Measurements from ENCODE around the gene PLEKHA6.
"Not testable (repeated sequence)": the region's sequence is repeated elsewhere in the genome, so short reads cannot be mapped to it uniquely, and the experiment has no call there.

The PLEKHA6 gene

DNA sequence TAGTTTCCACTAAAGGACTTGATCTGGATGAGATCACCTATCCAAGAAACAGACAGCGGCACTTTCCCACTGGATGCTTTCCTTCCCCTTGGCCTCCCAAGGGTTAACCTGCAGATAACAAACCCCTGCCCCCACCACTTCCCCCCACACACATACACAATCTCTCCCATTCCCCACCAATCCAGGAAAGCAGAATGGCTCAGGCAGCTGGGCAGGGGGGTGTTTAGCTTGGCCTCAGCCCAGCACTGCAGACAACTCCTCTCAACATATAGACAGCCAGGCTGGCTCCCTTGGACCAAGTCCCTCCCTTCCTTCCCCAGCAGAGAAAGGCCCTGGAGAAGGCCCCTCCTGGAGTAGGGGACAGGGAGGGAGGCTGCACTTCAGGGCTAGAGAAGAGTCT, 24.6 kb downstream of the PLEKHA6 start:
- no peak for DNase-seq

DNA sequence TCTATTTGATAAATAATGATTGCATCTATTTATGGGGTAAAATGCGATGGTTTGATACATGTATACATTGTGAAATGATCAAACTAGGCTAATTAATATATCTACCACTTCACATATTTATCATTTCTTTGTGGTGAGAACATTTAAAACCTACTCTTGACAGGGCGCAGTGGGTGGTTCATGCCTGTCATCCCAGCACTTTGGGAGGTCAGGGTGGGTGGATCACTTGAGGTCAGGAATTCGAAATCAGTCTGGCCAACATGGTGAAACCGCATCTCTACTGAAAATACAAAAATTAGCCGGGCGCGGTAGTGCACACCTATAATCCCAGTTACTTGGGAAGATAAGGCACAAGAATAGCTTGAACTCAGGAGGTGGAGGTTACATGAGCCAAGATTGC, 25.3 kb downstream of the PLEKHA6 start:
- no peak for DNase-seq

DNA sequence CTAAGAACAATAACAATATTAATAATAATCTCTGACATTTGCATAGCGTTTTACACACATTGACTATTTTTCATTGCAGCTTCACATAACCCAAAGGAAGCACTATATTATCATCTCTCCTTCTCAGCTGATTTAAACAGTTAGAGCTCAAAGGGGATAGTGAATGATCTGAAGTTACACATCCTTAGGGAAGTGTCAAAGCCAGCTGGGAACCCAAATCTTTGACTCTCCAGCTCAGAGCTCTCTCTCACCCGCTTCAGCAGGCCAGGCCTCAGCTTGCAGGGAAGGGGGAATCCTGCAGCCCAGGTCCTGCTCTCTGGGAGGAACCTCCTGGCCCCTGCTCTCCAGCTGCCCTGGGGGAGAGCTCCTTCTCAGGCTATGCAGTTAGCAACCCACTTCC, 26.3 kb downstream of the PLEKHA6 start:
- DNase-seq: no peak

DNA sequence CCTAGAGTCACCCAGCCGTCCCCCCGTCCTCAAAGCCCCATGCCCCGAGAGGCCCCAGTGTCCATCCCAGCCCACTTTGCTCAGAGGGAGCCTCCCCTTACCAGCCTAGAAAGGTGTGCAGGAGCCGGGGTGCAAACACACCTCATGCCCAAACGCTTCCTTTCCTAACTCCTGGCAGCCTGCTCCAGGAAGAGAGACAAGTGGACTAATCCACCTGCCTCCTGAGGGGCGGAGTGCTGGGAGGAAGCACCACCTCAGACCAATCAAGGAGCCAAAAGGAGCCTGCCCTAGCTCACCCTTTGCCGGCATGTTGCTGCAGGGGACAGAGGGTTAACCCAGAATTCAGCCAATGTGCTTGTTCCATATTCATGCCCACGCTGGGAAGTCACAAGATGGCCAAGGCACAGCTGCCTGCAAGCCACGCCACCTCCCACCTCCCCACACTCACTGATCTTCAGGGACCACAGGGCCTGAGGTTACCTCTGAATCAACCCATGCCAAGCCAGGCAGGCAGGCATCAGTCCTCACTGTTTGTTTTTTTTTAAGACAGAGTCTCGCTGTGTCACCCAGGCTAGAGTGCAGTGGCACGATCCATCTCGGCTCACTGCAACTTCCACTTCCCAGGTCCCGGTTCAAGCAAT, 27.8 kb downstream of the PLEKHA6 start:
- DNase-seq: no peak

DNA sequence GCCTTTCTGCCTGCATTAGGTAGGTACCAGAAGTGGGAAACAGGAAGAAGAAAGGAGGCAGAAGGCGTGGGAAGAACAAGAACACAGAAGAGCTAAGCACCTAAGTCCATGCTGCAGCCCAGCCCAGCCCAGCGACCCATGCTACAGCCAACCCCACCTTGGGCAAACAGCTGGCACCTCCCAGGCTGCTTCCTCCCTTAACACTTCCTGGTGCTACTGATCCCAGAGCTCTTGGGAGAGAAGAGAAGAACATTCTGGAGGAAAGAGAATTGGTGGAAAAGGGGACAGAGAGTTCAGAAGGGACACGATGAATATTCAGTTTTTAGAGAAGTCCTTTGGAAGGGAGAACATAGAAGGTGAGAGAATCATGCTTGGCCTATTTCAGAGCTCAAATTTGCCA, 28.5 kb downstream of the PLEKHA6 start:
- DNase-seq: no peak

DNA sequence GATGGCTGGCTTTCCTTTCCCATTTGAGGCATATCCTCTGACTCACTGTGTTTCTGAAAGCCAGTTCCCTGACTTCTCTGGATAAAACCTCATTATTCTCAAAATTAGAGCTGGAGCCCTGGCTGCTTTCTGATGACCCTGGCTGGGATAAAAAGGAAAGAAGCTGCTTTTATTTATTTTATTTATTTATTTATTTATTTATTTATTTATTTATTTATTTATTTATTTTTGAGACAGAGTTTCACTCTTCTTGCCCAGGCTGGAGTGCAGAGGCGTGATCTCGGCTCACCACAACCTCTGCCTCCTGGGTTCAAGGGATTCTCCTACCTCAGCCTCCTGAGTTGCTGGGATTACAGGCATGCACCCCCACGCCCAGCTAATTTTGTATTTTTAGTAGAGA, 31.9 kb downstream of the PLEKHA6 start:
- DNase-seq: not testable (repeated sequence)

DNA sequence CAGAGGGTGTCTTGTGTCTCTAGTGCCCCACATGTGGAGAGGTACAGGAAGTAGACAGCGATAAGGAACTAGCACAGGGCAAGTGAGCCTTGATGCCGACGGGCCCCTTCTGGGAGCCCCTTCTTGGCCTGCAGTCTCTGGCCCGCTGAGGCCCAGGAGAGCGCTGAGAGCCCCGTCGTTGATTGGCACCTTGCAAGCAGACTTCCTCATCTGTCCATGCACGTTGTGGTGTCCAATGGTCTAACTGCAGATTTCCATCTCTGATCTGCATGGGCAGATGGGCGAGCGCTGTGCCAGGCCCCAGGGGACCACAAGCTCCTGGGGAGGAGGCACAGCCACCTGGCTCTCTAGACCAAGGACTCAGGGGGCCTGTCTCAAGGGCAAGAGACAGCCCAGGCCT, 32.4 kb downstream of the PLEKHA6 start:
- DNase-seq: no peak

DNA sequence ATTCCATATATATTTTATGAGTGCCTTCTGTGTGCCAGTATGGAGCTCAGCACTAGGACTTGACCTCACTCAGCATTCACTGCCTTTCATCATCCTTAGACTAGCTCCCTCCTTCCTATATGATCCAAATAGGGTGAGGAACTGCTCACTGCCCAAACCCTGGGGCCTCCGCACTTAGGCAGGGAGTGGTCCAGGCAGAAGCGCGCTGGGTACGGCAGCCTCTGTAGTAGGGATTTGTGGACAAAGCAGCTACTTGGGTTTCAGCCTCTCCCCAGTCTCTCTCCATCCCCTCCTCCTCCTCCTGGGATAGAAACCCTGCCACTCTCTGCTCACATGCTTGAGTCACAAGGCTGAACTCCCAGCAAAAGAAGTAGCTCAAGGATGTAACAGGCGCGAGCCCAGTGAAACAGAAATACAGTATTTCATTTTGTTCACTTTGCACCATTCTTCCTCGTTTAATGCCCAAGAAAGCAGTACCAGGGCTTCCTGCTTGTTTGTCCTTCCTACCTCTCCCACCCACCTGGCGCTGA, 32.9 kb downstream of the PLEKHA6 start:
- DNase-seq: no peak

DNA sequence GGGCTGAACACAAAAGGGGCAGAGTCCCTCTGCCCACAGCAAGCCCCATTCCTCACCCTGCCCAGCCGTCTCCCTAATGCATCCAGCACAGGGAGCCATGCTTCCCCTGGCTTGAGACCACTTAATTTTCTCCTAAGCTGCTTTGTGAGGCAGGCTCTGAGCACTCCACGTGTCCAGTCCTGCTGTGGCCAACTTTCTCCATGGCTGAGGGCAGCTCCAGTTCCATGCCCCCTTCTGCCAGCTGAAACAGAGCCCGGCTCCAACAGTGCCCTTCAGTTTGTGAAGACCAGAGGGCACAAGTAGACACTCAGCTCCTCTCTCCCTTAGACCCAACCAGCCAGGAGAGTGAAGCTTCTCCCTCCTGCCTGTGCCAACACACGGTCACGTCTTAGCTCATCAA, 33.8 kb downstream of the PLEKHA6 start:
- no peak for DNase-seq

DNA sequence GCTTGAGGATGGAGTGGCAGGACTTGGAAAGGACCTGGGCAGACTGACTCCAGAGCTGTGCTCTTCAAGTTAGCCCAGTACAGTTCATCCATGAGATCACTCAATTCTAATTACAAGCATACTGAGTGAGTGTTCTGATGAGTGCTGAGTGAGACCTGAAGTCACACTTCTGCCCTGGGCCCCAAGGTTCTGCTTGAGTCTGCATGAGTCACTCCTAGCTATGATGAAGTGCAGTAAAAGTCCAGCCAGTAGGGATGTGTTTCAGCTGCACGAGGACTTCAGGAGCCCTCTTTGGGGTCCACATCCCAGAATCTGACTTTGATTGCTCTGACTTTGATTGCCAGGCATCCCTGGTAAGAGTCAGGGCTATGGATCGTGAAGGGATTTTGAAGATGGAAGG, 35.8 kb downstream of the PLEKHA6 start:
- DNase-seq: no peak

DNA sequence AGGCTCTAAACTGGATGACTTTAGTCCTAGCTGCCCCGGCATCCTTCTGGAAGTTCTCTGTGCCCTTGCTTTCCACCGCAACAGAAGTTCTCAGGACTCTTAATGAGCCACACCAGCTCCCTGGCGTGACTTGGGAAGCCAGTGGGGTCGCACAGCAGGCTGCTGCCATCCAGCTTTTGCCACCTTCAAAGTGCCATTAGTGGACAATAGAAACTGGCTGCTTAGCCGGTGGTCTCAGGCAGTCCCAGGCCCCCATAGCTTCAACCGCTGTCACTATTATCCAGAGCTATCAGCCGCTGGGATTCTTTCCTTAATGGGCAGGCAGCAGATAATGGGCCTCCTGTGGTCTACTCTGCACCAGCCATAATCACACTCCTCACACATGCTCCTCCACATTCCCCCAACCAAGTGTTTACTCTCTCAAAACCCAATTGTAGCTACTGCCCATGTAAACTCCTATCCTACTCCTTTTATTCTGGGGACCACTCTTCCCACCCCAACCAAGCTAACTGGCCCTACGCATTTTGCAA, 37.3 kb downstream of the PLEKHA6 start:
- DNase-seq: no peak

DNA sequence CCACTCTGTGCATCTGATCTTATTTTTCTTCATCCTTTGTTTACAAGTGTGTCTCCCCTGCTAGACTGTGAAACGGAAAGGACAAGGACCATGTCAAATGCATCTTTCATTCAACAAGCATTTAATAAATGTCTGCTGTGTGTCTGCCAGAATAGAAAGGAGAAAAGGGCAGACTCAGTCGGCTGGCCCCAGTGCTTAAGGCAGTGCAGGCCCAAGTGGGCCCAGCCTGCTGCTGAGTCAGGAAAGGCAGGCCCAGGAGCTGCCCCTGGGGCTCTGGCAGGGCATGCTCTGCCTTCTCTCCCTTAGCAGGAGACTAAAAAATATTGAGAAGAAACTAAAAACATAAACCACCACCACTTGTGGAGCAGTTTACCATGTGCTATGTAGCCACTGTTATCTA, 38.1 kb downstream of the PLEKHA6 start:
- DNase-seq: no peak

DNA sequence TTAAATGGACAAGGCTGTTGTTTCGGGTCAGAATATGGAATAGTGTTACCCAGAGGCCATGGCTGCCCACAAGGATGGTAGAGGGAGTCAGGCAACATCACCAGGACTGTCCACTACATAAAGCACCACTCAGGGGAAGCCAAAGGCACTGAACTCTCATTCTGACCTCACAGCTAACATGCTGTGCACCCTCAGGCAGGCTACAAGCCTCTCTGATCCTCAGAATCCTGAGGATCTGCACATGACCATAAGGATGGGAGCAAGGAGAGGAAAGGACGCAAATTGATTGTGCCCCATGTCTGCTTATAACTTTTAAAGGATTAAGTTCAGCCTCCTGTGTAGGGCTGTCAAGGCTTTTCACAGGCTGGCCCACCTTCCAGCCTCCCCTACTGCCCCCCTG, 38.7 kb downstream of the PLEKHA6 start:
- DNase-seq: no peak

DNA sequence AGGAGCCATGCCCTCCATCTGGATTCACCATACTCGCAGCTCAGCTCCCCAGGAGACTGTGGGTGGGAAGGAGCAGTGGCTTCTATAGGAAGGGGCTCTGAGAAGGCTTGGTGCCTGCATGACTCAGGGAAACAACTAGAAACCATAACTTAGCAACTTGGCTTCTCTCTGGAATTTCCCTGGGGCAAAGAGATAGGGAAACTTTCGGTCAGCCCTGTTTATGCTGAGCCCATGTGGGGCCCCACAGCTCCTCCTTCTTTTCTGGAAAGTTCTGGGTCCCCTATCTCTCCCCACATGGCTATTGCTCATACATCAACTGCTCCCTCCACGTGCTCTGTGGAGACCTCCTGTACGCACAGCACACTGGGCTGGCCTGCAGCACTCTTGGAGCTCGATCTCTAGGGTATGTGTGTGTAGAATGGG, 39.3 kb downstream of the PLEKHA6 start:
- DNase-seq: no peak

DNA sequence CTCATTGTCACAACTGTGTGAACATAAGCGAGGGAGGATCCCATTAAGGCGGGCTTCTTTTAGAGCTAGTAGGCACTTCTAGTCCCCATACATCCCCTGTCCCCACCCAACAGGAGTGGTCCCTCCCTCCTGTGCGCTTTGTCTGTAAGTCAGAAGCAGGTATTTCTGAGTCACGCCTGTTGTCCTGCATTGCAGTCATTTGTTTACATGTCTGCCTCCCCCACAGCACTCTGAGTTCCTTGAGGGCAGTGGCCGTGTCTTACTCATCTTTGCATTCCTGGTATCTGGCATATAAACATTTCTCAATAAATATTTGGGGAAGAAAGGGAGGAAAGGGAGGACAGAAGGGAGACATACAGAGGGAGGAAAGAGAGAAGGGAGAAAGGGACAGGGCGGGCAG, 40.3 kb downstream of the PLEKHA6 start:
- no peak for DNase-seq

DNA sequence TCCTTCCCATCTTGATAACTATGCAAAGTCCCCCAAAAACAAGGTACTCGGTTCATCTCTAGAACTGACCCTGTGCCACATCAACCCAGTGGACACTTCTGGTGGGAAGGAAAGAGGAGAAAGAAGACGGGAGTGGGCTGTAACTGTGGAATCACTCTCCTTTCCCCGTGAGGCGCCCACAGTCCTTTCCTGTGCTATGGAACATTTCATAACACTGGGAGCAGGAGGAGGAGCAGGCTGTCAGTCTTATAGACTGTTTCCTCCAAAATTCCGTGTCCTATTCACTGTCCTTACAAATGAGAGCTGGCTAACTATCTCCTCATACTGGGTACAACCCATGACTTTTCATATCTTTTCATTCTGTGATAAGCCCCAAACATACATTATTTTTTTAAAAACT, 40.7 kb downstream of the PLEKHA6 start:
- DNase-seq: no peak

DNA sequence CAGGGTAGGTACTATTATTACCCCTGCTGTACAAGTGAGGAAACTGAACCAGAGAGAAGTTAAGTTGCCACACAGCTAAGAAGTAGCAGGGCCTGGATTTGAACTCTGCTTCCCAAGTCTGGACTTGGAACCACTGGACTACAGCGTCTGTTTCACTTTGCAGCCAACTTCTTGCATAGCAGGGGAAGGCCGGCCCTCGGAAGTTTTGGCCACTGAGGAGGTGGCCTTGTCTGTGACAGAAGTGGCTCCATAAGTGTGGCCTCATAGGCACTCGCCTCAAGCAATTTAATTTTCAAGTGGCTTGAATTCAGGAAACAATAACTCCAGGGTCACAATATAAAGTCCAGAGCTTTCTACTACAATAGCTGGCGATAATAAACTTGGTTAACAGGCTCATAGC, 41.4 kb downstream of the PLEKHA6 start:
- no peak for DNase-seq

DNA sequence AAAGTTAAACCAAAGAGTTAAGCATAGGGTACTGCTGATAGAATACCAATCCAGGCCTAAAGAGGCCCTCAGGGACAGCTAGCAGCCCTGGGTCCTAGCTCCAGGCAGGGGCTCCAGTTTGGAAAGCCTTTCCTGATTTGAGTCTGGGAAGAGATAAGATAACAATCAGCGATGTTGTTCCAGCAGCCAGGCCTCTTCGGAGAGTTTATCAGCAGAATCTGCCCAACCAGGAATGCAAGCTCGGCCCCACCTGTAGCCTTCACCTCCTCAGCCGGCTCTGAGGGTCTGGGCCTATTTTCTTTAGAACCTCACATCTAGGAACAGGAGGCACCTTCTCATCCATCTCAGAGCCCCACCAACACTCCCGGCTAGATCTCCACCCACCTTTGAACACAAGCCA, 42.6 kb downstream of the PLEKHA6 start:
- DNase-seq: no peak

DNA sequence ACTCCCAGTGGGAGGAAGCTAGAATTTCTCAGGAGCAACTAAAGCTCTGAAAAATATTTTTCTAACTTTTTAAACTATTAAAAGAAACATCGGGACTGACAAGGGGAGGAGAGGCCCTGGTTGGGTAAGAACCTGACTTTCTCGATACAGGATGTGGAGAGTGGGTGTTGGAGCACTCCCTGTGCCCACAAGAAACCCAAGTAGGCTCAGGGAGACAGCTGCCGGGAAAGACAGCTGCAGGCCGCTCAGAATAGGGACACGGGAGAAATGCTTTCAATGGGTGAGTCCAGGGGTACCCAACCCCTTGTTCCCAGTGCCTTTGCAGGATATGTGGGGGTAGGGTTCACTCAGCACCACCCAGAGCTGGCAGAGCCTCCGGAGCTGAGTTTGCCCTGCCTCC, 43.6 kb downstream of the PLEKHA6 start:
- DNase-seq: no peak

DNA sequence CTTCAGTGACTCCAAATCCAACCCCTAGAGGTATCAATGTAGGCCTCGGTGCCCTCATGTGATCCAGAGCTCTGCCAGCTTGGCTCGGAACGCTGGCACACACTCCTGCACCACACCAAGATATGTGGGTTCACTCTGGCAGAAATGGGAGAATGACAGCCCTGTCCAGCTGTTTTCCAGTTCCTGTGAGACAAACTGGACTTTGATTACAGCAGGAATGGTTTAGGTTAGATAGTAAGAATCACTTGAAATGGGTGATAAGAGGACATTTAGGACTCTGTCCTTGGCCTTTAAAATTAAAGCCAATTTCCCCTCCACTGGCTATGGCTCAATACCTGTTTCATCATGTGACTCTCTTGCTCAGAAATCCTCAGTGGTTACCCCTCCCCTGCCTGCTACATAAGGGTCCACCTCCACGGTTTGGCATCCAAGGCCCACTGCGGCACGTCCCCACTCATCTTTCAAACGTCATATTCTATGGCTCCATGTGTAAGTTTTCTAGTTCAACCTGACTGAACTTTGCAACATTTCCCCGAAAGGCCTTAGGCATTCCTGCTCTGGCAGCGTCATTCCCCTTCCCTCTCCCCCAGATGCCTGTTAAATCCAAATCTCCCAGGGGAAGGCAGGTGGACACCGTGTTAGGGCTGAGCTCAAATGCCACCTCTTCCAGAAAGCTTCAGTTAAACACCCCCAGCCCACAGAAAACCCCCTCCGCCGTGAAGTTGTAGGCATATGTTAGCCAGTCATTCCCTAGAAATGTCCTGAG, 44.7 kb downstream of the PLEKHA6 start:
- DNase-seq: no peak

DNA sequence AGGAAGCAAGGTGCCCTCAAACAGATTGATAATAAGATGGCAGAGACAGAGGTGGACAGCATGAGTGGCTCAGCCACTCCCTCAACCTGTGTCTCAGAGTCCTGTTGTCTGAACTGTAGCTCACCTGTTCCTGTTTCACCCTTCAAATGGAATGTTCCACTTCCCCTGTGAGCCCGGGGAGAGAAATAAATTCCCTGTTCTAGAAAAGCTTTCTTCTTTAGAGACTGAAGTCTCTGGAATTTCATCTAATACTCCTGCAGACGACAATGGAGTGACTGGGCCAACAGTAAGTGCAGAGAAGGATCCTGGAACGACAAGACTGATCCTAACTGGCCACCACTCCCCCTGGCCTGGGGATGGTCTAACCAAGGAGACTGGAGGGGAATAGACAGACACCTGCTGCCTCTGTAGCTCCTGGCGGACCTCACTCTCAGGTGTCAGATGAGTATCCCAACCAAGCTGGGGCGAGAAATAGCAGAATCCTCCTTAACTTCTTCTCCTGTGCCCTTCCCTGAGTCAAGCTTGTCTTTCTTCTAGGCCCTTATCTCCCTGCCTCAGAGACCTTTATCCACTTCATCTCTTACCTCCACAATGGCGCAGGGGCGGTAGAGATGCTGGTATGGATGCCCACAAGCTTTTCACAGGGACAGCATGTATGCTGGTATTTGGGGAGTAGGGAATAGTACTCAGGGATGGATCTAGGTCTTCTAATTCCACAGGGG, 45.4 kb downstream of the PLEKHA6 start:
- DNase-seq: no peak

DNA sequence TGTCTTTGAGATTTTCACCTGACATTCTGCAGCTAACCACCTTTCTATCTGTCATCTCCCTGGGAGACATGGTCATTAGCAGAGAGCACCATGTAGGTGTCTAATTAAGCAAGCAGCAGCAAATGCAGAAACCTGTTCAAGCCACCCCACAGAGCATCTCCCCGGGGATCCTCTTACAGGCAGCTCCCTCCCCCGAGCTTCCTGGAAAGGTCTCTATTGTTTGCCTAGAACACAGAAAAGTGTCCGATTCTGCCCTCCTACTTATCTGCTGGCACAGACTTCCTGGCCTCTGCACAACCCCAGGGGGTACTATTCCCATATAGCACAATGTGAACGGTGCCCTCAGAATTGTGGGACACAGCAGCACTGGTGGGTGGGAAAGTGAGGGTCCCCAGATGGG, 46.1 kb downstream of the PLEKHA6 start:
- no peak for DNase-seq

DNA sequence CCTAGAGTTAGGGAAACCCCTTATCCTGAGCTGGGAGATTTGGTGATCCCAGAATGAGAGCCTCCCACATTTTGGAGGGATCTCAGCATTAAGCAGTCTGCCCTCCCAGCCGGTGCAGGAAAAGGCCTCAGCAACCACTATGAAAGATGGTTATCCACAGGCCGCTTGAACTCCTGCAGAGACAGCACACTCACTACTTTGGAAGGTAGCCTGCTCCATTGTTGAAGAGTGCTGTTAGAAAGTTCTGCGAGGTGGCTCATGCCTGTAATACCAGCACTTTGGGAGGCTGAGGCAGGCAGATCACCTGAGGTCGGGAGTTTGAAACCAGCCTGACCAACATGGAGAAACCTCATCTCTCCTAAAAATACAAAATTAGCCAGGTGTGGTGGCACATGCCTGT, 48.8 kb downstream of the PLEKHA6 start:
- not testable (repeated sequence) for DNase-seq

Data from activated gamma-delta T cell (primary cell).